ENCODE data around the gene RPTOR.

RPTOR gene

DNA sequence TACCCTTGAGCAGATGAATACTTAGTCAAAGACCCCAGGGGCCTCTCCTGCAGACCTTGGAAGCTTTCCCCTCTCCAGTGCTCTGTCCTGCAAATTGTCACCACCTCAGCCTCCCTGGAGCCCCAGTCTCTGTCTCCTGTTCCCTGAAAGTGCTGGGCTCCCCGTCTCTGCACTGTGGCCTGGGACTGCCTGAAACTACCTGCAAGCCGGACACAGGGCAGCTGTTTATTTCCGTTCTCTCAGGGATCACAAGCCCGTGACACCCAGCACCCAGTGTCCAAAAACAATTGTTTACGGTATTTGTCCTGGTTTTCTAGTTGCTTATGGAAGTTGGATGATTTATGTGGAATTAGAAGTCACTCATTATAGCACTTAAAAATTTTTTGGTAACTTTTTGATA lies 365.4 kb downstream of the RPTOR start:
- no peak for DNase-seq (ENCODE audit: low read depth in 2 of 2)

DNA sequence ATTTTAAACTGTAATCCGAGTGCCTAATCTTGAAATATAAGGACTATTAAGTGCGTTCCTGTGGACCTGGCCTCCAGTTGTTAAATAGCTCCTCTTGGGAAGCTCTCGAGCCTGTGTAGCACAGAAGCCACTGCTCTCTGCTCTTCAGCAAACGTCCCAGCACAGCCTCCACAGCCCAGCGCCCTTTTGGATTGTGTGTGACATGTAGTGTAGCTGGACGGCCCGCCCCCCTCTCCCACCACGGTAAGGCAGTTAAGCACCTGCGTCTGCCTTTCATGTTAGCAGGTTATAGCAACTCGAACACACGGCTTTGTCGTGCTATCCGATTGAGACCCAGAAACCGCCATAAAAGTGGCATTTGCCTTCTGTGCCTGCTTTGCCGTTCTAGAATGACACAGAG lies 367.8 kb downstream of the RPTOR start:
- DNase-seq (ENCODE audit: low read depth in 2 of 2) = no peak

DNA sequence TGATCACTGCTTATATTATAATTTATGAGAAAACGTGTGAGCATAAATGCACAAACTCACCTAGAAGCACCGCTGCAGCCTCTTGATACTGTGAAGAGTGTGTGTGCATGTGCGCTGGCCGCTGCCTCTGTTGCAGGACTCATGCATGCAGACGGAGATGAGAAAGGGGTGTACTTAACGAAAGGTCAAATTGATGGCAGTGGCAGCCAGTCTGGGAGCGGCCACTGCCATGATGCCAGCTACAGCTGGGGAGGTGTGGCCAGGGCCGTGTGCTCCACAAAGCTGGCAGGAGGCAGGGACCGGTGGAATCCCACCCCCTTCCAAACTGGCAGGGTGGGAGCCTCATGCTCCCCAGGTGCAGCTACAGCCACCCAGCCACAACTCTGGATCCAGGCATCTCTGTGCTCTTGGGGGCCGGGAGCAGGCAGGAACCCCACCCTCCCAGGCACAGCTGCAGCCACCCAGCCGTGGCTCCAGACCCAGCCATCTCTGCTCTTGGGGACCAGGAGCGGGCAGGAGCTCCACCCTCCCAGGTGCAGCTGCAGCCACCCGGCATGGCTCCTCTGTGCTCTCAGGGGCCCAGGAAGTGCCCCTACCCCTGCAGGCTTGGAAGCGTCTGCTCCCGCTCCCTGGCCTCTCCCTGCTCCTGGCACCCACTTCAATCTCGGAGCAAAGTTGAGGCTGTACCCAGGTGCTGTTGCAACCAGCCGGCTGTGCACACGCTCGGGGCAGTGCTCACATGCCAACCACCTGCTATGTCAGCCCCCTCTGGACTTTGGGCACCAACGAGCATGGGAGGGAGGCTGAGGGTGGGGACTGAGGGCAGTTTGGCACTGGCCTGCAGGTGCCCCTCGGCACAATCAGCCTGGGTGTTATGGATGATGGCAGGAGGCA lies 369.5 kb downstream of the RPTOR start:
- DNase-seq (ENCODE audit: low read depth in 2 of 2) = no peak

DNA sequence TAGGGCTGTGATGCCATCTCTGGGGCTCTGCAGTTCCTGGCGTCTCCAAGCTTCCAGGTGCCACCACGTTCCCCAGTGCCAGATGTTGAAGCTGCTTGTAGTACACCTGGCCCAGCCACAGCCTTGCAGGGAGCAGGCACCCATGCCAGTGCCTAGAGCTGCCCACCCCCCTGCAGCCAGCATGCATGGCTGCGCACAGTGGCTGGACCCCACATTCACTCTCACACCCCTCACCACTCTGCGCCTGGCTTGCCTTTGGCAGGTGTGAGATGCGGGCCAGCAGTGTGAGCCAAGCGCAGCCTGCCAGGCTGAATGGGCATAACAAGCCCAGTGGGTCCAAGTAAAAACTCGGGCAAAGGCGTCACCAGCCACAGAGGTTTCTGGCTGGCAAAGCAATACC lies 371.6 kb downstream of the RPTOR start:
- DNase-seq (ENCODE audit: low read depth in 2 of 2) = no peak

DNA sequence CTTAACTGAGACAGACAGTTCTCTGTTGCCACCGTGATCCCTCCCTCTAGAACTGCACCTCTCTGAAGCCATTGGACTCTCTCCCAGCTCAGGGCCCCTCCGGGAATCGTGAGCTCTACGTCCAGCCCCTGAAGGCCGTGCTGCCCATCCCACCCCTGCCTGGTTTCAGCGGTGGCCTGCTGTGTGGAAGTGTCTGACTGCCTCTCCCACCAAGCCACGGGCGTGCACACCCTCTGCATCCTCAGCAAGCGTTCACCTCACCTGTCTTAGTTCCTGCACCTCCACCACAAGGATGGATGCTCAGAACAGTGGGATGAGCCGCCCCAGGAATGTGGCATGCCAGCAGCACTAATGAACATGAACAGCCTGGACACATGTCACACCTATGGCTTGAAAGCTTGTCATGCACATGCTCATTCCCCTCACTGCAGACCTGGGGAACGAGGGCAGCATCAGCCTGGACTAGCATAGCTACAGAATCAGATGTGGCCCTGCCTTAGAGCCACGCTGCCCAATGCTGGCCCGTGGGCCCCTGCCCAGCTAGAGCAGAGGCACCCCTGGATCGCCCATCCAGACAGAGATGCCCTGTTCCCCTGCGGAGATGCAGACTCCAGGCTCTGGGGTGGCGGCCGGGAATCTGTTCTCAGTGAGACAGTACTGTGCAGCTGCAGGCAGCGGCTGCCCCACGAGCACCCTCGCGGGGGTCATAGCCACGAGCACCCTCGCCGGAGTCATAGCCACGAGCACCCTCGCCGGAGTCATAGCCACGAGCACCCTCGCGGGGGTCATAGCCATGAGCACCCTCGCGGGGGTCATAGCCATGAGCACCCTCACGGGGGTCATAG lies 373.3 kb downstream of the RPTOR start:
- DNase-seq (ENCODE audit: low read depth in 2 of 2) = no peak

DNA sequence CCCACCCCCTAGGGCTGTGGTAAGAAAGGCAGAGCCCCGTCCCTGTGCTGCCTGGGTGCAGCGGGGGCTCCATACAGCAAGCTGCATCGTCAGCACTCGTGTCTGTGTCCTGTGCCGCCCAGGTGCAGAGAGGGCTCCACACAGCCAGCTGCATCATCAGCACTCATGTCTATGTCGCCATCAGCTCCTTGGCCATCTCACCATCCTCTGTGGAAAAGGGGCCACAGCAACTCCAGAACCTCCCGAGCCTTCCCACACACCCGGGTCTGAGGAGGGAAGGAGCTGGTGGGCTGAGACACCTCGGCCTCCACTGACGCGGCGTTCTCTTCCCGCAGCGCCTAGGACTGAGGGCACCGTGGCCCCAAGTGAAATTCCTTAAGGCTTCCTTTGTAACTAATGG lies 374.1 kb downstream of the RPTOR start:
- no peak for DNase-seq (ENCODE audit: low read depth in 2 of 2)

DNA sequence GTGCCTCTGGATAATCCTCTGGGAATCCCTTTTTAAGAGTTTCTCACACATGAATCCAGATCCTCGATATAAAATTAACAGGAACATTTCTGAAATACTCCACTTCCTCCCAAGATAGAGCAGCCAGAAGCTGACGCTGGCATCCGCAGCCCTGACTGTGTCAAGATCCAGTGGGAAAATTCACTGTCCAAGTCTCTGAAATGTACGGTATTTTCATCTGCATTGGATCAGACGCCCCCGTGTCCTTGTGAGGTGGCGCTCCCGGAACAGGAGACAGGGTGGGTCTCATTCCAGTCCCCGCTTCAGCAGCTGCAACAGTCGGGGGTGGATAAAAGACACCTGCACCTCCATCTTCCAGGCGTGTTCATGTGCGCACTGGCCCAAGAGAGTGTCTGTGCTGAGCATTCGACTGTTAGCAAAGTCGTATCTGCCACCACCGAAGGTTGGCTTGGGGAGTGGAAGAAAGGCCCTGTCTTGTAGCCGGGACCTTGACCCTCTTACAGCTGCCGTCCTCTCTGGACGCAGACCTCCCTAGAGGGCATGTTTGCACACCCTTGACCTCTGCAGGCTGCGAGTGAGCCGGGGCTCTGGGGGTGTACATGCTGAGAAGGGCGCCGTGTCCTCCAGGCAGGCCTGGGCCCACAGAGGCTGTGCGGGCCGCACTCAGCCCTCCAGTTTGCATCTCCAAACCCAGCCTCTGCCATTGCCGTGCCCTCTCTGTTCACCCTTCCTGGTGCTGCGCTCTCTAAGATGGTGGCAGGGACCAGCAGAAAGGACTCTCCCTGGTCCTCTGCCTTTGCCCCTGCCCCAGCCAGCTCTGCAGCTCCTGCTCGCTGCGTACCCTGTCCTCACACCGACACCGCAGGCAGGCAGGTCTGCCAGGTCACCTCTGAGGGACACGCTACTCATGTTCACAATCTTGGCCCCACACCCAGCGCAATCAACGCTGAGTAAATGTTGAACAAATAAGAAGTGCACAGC lies 375.0 kb downstream of the RPTOR start:
- DNase-seq (ENCODE audit: low read depth in 2 of 2) = no peak

DNA sequence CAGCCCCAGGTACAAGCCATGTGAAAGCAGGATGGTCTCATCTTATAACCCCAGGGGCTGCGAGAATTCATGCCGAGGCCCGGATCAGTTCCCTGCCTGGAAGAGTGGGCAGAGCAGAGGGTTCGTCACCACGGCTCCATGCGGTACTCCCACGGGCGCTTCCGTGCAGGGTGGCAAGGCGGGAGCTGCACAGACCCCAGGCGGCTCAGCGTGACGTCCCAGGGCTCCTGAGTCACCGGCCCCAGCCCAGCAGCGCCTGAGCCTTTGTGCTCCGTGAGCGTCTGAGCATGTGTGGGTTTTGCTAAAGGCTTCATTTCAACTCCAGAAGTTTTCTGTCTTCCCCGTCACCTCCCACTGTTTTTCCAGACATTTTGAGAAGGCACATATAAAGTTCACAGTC lies 375.8 kb downstream of the RPTOR start:
- no peak for DNase-seq (ENCODE audit: low read depth in 2 of 2)

DNA sequence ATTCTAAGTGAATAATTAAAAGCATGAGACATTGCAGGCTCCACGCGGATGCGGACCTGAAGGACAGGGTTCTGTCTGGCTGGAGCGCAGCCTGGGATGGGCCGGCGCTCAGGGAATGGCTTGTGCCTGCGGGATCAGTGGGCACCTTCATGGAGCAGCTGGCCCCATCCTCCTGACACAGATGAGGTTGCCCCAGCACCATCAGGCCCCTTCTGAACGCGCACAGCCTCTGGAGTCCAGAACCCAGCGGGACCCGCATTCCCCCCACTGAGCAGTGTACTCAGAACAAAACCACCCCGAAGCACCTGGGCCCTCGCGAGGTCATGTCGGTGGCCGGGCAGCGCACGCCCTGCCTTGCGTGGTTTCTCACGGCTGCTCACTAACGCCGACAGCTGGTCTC lies 376.5 kb downstream of the RPTOR start:
- no peak for DNase-seq (ENCODE audit: low read depth in 2 of 2)

DNA sequence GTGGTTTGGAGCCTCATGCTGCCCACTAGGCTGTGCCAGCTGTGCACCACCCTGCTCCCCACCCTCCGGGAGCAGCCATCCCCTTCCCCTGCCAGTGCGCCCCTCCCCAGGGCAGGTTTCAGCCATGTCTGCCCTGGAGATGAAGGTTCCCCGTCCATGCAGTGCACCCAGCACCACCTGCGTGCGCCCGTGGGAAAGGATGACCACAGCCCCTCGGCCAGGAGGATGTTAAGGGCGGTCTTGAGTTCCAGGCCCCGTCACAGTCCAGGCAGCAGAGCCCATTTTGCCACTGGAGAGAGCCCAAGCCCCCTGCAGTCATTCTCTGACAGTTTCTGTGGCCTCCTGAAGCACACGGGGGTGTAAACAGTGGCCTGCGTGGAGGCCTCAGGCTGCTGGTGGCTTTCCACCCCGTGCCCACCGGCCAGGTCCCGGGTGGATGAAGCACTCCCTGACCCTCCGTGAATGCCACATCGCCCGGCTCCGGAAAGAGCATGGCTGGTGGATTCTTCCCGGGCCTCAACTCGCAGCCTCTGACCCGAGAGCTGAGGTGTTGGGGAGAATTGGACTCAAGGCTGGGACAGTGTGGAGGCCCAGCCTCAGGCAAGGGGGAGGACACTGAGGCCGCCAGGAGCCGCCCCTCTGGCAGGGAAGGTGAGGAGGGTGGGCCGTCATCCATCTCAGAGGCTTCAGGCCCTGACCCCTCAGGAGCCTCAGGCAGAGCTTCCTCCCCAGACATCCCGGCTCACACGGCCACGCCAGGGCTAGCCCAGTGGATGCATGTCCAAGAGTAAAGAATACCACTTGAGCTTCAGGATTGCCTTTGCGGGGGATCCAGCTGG lies 377.3 kb downstream of the RPTOR start:
- DNase-seq (ENCODE audit: low read depth in 2 of 2) = no peak

DNA sequence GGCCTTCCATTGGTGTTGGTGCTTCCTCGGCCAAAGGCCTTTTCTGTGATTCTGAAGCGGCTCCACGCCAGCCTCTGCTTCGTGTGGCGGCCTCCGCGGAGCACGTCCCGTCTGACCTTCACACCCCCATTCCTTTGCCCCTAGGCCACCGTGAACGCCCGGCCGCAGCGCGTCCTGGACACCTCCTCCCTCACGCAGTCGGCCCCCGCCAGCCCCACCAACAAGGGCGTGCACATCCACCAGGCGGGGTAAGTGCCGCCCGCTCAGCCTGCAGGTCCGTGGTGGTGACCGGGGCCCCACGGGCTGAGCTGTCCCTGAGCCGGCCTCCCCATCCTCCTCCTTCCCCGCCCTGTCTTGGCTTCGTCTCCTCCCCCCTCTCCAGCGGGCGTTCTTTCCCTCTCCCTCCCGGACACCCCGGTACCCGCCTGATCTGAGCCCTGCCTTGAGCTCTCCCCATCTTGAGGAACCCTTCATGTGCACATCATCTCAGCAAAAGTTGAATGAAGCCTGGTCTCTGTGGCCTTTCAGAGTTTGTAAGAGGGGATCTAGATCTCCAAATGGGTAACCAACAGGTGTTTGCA lies 378.0 kb downstream of the RPTOR start:
- no peak for DNase-seq (ENCODE audit: low read depth in 2 of 2)

DNA sequence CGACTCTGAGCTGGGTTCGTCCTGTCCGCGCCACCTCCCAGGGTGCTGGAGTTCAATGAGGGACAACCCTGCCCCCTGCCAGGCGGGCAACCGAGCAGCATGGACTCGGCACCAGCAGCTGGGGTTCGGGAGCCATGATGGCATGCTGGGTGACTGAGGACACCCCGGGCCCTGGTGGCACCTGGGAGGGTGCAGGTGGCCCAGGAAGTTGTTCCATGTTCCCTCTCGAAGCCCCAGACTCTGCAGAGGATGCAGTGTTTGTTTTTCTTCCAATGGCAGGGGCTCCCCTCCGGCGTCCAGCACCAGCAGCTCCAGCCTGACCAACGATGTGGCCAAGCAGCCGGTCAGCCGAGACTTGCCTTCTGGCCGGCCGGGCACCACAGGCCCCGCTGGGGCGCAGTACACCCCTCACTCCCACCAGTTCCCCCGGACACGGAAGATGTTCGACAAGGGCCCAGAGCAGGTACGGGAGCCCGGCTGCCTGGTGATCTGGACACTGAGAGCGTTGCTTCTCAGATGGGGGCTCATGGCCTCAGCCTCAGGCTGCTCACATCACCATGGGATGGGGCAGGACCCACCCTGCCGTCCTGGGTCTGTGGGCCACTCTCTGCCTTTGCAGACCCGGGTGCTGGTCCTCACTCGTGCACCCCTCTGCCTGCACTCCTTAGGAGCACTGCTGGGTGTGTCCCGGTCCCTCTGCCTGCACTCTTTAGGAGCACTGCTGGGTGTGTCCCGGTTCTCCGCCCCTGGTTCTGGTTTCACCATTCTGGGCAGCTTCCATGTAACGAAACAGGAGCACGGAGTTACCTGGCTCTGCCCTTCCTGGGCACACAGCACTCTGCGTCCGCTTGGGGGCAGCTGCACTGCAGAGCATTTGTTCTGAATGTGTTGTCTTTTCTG lies 378.8 kb downstream of the RPTOR start:
- no peak for DNase-seq (ENCODE audit: low read depth in 2 of 2)

DNA sequence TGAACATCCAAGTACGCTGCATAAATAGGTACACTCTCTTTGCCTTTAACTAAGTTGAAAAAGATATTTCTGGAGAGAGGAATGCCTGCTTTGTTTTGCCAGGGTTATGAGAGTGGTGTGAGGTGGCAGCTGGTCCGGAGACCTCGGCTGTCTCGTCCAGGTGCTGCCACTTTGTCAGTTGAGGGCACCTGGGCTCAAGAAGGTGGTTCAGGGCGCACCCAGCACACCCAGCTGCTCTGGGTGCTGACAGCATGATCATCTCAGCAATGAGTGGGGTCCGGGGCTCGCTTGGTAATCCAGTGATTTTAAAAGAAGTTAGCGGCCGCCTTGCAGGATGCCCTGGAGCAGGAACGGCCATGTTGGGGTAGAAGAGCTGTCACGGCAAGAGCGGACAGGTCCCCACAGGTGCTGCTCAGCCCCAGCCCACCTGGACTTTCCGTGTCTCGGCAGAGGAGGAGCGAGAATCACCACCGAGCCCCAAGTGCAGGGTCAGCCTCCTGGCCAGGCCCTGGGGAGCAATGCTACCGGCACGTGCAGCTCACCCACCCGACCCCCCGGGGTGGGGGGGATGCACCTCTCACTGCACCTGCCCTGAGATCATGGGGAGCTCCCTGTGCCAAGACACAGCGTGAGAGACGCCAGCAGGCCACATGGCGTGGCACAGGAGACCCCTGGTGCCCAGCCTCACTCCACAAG lies 379.6 kb downstream of the RPTOR start:
- no peak for DNase-seq (ENCODE audit: low read depth in 2 of 2)

DNA sequence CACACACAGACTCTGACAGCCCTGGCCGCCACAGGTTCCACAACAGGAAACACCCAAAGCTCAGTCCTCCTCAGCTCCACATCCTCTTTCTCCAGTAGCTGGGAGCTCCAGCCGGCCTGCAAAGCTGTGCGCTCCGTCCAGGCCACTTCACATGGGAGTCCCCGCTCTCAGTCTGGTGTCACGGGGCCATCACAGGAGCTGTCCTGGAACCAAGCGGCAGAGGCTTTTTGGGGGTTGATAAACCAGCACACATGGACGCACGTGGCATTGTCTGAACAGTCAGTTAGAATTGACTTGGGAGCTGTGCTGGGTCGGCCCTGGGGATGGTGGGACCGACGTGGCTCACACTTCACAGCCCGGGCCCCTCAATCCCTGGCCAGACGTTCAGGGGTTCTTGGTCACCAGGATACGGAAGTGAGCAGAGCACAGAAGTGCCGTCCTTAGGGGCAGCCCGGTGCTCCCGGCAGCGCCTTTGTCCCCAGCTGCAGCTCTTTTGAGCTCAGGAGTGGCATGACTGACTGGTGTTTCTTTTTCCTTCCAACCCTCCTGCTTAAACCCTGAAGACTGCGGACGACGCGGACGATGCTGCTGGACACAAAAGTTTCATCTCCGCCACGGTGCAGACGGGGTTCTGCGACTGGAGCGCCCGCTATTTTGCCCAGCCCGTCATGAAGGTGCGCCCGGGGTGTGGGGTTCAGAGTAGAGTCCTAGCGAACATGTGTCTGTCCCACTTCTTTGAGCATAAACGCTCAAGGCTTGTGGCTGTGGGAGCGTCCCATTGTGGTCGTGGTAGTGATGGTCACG lies 380.4 kb downstream of the RPTOR start:
- no peak for DNase-seq (ENCODE audit: low read depth in 2 of 2)

DNA sequence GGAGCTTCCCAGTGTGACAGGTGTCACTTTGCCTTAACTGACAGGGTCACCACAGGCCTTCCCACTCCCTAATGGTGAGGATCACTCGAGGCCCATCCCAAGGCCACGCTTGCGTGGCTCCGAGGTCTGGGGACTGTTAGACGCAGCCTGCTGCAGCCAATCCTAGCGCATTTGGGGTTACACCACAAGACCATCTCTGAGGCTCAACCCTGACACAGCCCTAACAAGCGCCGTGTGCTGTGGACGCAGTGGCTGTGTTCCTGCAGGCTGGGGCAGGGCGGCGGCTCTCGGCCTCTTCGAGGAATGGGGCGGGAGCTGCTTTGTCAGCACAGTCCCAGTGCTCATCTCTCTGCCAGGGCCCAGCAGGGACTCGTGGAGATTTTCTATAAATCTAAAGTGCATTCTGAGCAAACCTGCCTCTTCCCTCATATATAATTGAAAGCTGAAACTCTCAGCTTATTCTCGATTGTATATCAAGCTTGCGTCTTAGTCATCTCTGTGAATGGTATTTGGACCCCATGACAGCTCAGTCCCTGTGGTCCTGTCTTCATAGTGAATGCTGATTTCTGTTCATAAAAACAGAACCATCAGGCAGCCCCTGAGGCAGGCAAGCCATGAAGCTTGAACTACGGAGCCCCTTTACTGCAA lies 381.2 kb downstream of the RPTOR start:
- no peak for DNase-seq (ENCODE audit: low read depth in 2 of 2)

DNA sequence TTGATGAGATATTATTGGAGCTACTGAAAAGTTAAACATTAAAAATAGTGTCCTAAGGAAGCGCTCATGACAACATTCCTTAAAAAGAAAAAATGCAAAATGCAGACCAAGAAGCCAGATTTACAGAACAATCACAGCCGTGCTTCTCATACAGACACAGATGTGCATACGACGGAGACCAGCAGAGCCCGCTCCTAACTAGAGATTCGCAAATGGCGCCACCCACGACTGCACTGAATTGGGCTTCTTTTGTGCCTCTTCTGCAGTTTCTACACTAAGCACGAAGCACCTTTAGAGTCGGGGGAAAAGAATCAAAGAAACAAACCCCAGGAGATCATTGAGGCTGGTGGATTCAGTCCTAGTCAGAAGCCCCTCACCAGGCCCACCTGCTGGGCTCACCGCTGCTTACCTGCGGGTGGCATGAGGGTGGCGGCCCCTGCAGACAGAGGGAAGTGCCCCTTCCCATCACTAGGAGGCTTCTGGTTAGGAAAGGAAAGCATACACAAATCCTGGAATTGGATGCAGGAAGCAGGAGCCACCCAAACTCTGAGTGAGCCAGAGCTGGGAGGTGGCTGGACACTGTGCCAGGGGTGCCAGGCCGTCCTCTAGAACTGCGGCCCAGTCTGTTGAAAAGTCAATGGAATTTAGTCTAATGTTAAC lies 382.1 kb downstream of the RPTOR start:
- no peak for DNase-seq (ENCODE audit: low read depth in 2 of 2)

DNA sequence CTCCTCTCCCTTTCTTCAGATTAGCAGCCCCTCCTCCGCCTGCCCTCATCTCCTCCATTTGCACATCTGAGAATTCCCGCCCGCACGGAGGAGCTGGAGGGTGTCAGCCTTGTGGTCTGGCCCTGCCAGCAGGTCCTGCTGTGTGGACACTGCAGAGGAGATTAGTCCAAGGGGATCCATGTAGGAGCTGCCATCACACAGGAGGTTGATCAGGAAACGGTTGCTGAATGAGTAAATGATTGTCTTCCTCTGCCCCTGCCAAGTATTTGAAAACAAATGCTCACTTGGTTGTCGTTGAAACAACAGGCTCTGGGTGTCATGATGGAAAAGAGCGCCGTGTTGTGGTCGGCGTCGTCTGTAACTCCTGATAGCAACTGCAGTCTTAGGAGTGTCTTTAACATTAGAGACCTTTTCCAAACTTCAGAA lies 383.2 kb downstream of the RPTOR start:
- no peak for DNase-seq (ENCODE audit: low read depth in 2 of 2)
